DOHH2 (cell line): Measurements from ENCODE around the gene TTI1.

Source experiments
- CTCF ChIP-seq: fragments of 200-600 bp; sonication (generic); IDR thresholded peaks from one replicate; pipeline ENCODE4 v1.5.1; 2014; ENCODE audit warnings: antibody characterized with exemption, mild to moderate bottlenecking, low read depth, low read length; ENCODE audit not compliant: poor library complexity, severe bottlenecking
- EZH2phosphoT487 ChIP-seq: fragments of 200-600 bp; sonication (generic); IDR thresholded peaks from 2 replicates; pipeline ENCODE4 v1.6.1; 2017; ENCODE audit warnings: borderline replicate concordance, mild to moderate bottlenecking, antibody characterized with exemption, low read length, moderate library complexity, mixed read lengths

DNA sequence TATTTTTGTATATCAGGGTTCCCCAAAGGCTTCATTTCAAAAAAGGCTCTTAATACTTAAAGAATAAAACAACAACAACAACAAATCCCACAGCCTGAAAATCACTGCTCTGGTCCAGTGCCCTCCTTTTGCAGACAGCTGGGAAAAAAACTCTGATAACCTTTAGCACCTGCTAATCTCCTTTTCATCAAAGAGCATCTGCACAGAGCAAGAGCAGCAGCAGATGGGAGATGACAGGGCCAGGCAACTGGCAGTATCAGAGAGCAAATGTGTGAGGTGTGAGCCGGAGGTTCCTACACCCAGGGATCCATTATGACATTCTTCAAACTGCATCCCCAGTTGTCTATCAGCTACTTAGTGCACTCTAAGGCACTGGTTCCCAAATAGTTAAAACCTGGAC, 25.7 kb downstream of the TTI1 start:
- TF ChIP-seq CTCF, result no peak
- TF ChIP-seq EZH2phosphoT487, result no peak
